Left hindlimb (tissue), 1 donor: ENCODE results near the gene PROK1.
"Not testable (repeated sequence)": the region's sequence is repeated elsewhere in the genome, so short reads cannot be mapped to it uniquely, and the experiment has no call there.

Source experiments
- DNase-seq: peaks from one replicate; pipeline ENCODE4 v3.0.0-alpha.2; 2018

Gene PROK1

DNA sequence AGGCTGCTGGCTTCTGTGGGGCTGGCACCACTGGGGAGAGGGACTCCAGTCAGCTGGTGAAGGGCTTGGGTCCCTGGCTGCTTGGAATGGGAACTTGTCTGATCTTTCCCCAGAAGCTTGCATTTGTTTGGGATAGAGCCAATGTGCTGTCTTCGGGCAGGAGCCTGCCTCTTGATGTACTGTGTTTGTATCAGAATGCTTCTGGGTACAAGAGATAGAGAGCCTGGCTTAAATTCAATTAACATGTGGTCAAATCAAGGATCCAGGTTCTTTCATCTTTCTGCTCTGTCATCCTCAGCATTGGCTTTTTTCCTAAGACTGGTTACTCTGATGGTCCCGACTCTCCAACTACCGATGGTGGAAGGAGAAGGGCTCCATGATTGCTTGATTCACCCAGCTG lies 16.0 kb upstream of the PROK1 start:
- DNase-seq = no peak

DNA sequence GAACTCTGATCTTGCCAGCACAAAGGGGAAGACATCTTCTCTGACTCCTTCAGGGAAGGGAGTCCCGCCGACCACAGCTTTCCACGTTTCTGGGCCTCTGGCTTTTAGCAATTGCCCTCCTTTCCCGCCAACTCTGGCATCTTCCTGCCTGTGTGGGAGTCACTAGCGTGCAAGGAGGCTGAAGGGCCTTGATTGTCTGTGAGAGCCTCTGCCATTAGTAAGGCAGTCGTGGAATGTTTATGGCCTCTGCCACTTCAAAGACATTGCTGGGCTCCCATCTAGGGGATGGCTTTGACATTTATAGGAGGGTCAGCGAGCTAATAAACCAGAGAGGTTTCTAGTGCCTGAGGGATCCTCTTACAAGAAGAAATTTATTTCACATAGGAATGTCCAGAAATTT lies 14.3 kb upstream of the PROK1 start:
- DNase-seq = no peak

DNA sequence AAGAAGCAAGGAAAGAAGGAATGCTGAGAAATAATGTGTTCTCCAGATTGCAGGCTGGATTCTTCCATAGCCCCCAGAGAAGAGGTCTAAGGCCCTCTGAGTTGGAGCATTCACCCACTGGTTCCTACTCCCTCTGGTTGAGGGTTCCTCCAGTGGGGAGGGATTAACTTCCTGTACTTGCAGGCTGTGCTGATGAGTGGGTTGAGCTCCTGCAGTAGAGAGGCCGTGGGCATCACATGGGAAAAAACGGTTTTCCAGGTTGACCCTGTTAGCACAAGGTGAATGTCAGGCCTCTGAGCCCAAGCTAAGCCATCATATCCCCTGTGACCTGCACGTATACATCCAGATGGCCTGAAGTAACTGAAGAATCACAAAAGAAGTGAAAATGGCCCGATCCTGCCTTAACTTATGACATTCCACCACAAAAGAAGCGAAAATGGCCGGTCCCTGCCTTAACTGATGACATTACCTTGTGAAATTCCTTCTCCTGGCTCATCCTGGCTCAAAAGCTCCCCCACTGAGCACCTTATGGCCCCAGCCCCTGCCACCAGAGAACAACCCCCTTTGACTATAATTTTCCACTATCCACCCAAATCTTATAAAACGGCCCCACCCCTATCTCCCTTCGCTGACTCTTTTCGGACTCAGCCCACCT lies 13.2 kb upstream of the PROK1 start:
- DNase-seq = not testable (repeated sequence)

DNA sequence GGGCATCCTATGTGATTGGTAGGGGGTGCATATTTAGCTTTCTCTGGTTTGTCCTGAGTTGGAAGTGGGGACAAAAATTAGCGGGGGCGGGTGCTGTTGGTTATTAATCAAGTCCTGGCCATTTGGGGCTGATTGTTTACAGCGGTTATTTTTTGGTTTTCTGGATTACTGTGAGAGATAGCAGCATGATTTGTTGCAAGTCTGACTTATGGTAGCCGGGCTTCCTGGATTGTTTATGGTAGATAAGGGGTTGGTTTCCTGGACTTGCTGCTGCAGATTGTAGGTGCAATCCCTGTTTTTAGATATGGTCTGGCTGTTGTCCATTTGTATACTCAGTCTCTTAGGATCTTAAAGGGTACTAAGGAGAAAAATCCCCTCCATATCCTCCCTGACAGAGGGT lies 12.1 kb upstream of the PROK1 start:
- DNase-seq = no peak

DNA sequence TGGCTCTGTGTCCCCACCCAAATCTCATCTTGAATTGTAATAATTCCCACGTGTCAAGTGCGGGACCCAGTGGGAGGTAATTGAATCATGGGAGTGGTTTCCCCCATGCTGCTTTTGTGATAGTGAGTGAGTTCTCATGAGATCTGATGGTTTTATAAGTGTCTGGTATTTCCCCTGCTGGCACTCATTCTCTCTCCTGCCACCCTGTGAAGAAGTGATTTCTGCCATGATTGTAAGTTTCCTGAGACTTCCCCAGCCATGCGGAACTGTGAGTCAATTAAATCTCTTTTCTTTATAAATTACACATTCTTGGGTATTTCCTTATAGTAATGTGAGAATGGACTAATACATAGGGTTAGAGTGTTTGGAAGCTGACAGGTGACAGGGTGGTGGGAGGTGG lies 11.1 kb upstream of the PROK1 start:
- not testable (repeated sequence) for DNase-seq

DNA sequence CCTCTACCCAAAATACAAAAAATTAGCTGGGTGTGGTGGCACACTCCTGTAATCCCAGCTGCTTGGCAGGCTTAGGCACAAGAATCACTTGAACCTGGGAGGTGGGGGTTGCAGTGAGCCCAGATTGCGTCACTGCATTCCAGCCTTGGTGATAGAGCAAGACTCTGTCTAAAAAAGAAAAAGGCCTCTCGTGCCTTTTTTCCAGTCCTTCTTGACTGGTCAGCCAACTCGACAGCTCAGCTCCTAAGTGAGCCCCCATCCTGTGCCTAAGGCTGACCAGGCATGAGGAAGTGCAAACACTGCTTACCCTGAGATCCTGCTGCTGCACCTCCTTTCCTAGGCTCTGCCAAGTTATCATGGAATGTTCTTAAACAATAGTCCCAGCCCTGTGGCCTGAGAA lies 10.1 kb upstream of the PROK1 start:
- no peak for DNase-seq

DNA sequence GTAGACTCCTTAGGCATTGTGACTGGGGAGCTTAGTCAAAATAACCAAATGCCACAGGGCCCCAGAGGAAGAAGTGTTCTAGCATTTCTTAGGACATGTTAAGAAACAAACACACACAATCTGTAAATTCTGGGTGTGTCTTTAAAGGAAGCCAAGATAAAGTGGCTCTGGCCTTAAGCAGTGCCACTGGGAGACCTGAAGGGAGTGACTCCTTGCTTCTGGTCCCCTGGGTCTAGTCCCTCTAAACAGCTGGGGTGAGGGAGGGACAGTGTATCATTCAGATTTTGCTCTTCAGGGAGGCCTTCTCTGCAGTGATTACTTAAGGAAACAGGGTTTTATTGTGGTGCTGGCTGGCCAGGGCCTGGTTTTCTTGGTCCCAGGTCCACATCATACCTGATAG lies 9.1 kb upstream of the PROK1 start:
- no peak for DNase-seq

DNA sequence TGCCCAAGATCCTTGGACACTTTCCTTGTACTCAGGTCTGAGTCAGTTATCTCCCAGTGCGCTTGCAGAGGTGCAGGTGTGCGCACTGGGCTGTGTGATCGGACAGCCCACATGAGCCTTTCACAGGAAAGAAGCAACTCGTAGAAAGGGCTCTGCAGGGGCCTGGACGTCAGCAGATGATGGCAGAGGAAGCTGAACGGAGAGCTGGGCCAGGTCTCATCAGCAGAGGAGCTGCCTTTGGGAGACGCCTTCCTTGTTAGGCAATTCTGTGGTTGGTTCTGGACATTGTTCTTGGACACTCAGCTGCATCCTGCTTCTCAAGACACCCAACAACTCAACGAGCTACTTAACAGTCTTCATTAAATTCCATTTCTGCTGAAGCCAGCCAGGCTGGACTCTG lies 7.5 kb upstream of the PROK1 start:
- DNase-seq = no peak

DNA sequence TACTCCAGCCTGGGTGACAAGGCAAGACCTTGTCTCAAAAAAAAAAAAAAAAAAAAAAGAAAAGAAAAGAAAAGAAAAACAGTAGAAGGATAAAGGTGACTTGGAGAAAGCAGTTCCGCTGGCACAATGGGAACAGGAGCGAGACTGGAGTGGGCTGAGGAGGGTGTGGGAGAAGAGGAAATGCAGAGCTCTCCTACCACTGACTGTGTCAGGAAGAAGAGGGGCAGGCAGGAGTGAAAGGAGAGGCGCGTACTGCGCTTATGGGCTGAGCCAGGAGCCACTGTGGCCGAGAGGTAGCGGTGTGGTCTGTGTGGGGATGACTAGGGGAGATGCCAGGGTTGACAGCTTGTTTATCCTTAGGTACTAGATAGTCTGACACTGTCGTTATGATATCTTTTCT lies 6.4 kb upstream of the PROK1 start:
- DNase-seq = no peak

DNA sequence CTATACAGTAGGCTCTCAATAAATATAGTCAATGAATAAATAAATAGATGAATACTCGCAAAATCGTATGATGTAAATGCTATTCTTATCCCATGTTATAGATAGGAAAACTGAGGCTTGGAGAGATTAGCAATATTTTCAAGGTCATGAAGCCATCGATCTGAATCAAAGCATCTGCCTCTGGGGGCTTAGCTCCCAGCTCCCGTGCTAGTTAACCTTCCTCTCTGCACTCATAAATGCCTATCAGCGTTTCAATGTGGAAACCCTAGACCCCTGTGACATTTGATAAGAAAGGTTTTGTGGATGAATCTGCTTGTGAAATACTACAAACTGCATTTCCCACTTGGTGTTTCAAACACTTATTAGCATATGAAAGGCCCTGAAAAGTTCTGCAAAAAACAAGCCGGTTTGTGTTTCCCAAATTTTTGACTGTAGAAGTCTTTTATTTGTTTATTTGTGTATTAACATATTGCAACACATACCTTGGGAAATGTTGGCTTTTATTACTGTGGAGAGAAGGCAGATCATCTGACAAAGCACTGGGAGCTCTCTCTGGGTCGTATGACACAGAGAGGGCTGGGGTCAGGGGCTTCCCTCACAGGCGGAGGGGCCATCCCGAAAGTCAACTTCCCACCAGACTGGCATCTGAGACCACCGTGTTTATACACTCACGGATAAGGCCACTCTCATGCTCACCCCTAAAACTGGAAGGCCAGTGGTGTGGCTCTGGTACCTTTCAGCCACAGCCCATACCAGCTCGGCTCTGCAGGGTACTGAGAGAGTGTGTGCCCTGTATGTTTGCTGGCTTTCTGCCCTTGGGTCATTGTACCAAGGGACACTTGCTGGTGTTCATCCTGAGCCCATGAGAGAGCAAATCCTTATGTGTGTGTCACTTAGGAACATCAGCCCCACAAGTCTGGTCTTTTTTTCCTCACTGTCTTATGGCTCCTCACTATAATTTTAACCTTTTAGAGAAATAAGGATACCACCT lies 993 bp upstream of the PROK1 start:
- DNase-seq = no peak

DNA sequence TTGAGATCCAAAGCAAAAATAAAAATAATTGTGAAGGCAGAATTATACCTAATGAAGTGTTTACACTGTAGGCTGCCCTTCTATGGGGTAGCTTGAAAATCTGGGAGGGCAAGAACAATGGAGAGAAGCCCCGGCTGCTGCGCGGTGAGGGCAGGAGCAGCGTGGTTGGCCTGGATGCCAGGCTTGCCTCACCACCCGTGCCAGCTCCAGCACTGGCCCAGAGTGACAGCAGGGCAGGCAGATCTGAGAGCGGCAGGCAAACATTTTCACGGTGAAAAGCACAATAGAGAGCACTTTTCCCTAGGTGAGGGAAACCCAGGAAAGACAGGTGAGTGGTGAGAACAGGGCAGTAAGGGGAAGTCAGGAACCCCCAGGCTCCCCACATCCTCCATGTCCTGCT lies 1.4 kb downstream of the PROK1 start:
- no peak for DNase-seq

DNA sequence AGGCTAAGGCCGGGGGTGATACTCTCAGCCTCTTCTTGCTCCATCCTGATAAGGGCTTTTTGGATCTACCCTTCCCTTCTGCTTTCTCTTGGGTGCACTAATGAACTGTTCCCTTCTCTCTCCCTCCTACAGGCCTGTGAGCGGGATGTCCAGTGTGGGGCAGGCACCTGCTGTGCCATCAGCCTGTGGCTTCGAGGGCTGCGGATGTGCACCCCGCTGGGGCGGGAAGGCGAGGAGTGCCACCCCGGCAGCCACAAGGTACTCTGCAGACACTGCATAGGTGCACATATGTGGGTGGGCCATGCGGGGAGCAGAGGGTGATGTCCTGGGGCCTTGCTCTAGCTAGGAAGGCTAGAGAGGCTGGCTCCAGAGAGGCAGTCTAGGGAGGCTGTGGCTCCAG lies 2.9 kb downstream of the PROK1 start:
- no peak for DNase-seq

DNA sequence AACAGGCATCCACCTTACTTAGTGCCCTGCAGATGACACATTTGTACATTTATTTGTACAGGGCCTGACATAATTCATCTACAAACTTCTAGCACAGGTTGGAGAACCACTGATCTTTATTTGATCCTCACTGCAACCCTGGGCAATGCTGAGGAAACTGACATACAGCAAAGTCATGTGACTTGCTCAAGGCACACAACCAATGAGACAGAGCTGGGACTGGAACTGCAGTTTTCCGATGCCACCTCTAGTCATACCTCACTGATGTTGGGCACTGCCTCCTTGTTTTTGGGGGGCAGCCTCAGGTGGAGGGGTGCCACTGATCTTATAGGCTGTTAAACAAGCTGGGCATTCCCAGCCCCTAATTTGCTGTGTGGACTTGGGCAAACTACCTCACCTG lies 3.4 kb downstream of the PROK1 start:
- DNase-seq = no peak

DNA sequence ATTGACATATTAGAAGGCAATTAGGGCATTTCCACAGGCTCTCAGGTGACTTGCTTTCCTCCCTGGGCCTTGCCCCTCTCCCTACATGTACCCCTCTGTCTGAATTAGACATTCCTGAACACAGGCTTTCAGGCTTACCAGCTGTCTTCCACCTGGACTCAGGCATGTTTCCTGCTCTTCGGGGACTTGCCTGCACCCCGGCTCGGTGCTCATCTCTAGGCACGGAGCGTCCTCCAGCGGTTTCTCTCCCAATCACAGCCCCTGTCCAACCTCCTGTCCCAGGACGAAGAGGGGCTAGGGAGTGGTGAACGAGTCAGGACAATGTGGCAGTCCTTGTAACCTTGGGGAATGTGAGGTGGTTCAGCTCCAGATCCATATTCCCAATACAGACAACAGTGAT lies 4.2 kb downstream of the PROK1 start:
- no peak for DNase-seq

DNA sequence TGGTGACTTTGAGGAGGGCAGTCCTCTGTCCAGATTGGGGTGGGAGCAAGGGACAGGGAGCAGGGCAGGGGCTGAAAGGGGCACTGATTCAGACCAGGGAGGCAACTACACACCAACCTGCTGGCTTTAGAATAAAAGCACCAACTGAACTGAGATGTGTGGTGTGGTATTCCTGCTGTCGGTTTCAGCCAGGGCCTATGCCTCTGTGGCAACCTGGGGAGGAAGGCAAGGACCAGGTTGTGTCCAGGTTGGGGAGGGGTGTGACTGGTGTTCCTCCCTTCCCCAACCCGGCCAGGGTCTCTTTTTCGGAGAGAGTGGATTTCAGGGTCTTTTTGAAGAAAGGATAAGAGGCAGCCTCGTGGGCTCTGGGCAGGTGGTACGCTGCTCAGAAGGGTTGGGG lies 6.3 kb downstream of the PROK1 start:
- no peak for DNase-seq

DNA sequence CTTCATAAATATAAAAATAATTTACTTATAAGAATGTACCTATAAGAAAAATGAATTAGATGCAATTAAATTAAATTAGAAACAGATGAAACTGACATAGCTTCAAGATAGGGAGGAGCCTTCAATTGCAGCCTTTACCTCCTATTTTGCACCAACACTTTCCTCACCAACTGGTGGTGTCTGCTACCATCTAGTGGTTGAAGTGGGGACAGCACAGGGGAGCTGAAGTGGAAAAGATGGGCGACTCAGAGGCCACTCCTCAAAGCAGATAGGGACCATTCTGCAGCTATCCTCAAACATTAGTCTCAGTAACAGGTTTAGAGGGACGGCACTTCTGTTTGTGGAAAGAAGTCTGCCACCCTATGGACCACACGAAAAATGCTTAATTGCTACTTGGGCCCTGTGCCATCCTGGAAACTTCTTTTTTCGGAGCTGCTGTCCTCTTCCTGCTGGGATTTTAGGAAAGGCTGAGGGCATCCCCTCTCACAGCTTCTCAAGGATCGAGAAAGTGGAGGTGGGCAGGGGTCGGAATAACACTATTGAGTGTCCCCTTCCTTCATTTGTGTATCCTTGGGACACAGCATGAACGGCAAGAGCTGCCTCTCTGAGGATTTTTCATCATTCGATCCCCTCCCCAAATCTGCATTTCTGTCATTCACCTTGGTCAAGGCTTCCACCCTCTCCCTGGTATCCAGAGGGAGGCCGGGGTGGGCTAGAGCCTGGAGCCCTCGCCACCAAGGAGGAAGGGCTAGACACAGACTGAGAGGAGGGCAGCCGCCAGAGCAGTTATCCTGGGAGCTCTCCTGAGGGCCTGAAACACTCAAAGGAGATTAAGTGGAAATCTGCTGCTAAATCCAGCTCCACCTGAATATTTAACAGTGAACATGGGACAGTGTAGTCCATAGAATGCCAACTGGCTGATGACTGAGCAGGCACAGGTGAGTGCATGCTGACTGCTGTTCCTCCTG lies 9.6 kb downstream of the PROK1 start:
- peak; percentile 79 for DNase-seq

DNA sequence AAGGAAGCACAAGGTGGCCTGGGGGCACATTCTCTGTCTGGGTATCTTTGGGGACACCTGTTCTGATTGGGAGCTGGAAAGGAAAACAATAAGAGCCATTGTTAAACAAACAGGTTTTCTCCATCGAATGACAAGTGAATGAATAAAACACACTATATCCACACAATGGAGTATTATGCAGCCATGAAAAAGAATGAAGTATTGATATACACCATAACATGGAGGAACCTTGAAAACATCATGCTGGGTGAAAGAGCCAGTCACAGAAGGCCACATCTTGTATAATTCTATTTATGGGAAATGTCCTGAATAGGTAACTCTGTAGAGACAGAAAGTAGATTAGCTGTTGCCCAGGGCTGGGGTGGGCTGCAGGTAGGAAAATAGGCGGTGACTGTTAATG lies 11.1 kb downstream of the PROK1 start:
- DNase-seq = no peak

DNA sequence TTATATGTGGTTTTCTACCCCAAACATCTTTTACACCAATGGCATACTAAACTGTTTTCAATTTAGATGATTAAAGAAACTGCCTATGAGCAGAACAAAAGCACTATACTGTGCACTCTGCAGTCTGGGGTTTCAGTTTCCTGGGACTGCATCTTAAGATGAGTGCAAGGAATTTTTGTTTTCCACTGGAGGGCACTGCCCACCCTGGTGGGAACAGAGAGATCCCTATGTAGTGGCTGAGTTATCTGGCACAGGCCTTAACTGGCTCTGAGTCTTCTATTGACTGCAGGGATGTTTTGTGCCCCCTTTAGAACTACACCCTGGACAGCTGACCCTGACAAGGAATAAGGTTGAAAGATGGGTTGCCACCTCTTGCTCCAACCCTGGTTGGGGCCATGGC lies 12.0 kb downstream of the PROK1 start:
- no peak for DNase-seq

DNA sequence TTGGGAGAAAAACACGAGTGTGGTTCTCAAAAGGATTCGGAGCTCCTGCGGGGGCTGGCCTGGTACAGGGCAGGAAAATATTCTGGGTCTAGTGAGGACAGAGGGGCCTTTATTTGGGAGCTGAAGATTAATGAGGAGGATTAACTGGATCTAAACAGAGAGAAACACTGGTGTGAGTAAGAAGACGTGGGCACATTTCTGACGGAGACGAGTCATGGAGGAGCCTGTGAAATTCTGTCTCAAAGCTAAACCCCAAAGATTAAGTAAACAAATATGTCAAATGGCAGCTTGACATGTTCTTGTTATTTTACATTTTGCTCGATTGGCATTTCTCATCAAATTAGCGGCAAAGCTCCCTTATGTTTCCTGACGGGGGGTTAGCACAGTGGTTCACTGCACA lies 12.8 kb downstream of the PROK1 start:
- no peak for DNase-seq

DNA sequence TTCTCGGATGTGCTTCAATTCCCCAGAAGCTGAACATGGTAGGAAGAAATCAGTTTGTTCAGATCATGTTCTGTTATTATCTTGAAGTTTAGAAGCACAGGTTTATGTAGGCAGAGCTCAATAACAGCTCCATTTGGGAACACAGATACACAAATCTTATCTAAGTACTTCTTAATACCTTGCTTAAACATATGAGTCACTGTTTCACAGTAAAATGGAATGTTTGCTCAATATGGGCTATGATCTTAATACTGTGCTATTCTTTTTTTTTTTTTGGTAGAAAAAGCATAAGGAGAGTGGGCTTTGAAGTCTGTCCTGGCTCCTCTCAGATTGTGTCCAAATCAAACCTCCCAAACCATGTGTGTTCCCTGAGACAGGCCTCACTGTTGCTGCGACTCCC lies 13.4 kb downstream of the PROK1 start:
- DNase-seq = no peak

DNA sequence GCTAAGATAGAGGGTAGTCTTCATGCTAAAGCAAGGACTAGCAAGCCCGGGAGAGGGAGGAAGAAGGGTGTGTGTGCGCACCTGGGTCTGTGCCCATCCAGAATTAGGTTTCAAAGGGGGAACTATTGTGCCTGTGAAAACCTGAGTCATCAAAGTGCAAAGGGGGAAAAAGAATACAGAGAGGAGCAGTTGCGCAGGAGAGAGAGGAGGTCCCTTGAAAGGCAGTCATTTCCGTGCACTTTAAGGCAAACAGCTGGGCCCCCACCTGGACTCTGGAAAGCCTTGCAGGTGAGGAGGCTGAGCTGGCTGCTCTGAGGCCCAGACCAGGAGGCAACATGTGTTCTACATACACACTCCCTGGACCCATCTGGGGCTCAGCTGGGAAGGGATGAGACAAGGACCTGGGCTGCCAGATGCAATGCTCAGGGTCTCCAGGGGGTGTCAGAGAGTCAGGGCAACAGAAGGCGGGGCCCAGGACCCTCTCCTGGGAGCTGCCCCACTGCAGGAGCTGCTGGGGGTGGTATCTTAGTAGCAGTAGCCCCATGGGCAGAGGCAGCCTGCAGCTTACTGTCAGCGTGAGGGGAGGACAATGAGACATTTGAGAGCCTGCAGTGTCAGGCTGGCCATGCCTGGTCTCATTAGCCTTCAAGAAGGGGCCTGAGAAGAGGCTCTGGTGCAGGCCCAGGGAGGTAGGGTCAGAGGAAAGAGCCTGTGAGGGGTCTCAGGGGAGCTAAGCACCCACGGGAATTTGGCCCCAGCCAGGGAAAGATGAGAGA lies 14.3 kb downstream of the PROK1 start:
- DNase-seq = no peak

DNA sequence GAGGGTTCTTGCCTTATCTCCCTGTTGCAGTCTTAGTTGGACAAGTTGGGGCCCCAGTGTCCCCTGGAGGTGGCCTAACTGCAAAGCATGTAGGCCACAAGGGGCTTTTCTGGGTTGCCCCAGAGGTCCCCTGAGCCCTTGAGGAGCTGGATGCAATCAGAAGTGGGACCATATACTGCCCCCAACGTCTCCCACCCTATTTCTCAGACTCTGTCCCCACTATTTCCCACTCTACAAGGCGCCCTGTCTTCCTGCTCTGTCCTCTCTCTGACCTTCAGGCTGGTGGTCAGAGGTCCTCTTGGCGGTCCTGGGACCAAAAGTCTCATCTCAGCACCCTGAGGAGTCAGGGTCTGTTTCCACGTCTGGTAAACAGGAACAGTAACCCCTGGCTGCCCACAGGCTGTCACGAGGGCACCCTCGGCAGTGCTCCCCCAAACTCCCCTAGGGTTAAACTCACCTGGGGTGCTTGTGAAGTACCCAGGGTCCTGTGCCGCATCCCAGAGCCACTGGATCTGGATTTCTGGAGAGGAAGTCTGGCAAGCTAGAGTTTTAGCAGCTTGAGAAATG lies 14.9 kb downstream of the PROK1 start:
- DNase-seq = no peak
